Measurements from ENCODE around the gene ANTXRL.
"Not testable (repeated sequence)": the region's sequence is repeated elsewhere in the genome, so short reads cannot be mapped to it uniquely, and the experiment has no call there.

ANTXRL gene

GRCh38 chr10:46245381-46245900 lies 41.4 kb upstream of the ANTXRL start:
- H3K4me3 ChIP-seq (ENCODE audit: low read depth, low read length) = no peak overlapping the region
- DNase-seq (ENCODE audit: low read depth) = no peak
- TF ChIP-seq MYC (IDR thresholded peaks at IDR 0.05; ENCODE audit: low read depth, low read length) (no peak), MAX (IDR thresholded peaks at IDR 0.05; ENCODE audit: low read depth, low read length) (no peak), CTCF (IDR thresholded peaks at IDR 0.05; ENCODE audit: low read depth, low read length) (no peak), POLR2A (IDR thresholded peaks at IDR 0.05; ENCODE audit: extremely low read depth, insufficient read length) (no peak)

DNA sequence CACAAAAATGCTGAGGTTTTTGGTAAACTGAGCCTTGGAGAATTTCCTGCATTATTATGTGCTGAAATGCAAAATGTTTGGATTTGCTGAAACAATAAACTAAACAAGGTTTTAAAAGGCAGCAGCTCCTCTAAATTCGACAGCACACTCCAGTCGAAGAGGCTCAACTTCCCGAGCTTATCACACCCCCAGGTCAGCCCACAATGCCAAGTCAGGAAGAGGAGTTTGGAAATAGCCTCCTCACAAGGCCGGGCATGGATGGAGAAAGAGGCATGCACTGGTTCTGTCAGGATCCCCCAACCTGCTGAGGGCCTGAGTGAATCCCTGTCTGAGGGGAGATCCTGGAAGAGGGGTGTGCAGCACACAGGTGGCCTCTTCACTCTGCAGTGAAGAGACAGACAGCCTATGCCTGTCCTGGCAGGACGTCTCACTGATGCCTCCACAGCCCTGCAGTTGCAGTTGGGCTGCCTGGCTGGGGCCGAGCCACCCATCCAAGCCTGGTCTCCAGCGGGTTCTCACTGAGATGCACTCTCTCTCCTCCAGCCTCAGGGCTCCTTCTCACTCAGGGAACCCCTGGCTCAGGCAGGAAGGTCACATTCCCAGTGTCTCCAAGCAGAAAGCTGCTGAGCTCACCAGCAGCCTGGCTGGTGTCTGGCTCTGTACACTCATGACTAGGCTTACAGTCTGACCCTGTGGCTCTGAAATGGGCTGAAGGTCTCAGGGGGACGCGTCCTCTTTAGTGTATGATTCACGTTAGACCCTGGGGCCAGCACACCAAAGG lies 40.2 kb upstream of the ANTXRL start:
- not testable (repeated sequence) for DNase-seq (ENCODE audit: low read depth); H3K4me3 ChIP-seq (ENCODE audit: low read depth, low read length)

GRCh38 chr10:46247181-46247475 lies 39.7 kb upstream of the ANTXRL start:
- H3K4me3 ChIP-seq (ENCODE audit: low read depth, low read length) = no peak overlapping the region
- DNase-seq (ENCODE audit: low read depth) = no peak
- TF ChIP-seq MAX (IDR thresholded peaks at IDR 0.05; ENCODE audit: low read depth, low read length) (no peak), POLR2A (IDR thresholded peaks at IDR 0.05; ENCODE audit: extremely low read depth, insufficient read length) (no peak), MYC (IDR thresholded peaks at IDR 0.05; ENCODE audit: low read depth, low read length) (no peak), CTCF (IDR thresholded peaks at IDR 0.05; ENCODE audit: low read depth, low read length) (no peak)

DNA sequence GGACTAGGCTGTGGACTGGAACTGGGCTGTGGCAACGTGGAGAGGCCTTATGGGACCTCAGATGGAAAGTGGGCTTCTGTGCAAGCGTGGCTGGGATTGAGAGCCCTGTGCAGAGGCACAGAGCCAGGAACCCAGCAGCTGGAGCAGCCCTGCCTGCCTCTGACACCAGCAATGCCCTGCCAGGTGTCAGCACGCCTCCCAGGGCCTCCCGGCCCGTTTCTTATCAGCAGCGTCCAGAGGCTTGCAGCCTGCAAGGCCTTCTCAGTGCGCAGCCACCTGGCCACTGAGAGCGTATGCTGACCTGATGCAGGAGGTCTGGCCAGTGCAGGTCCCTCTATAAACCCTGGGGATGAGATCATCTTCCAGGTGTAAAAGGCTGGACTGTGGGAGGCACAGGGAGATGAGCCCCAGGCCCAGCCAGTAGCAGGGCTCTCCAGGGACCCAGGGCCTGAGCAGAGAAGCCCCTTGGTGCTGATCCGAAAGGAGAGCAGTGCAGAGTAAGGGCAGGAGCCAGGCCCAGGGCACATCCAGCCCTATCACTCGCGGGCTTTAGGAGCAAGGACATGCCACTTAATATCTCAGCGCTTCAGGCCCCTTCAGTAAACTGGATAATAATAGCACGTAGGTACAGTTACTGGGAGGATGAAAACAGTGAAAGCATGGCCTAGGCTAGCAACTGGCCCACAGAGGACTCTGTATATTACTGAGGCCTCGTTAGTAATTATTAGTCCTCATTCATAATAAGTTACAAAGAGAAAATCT lies 38.8 kb upstream of the ANTXRL start:
- no peak for DNase-seq (ENCODE audit: low read depth)
- no peak for TF ChIP-seq POLR2A (IDR thresholded peaks at IDR 0.05; ENCODE audit: extremely low read depth, insufficient read length)
- no peak for TF ChIP-seq CTCF (IDR thresholded peaks at IDR 0.05; ENCODE audit: low read depth, low read length)
- TF ChIP-seq MYC (IDR thresholded peaks at IDR 0.05; ENCODE audit: low read depth, low read length) = no peak
- no peak for TF ChIP-seq MAX (IDR thresholded peaks at IDR 0.05; ENCODE audit: low read depth, low read length)
- no peak overlapping the region for H3K4me3 ChIP-seq (ENCODE audit: low read depth, low read length)

GRCh38 chr10:46248651-46249146 lies 38.1 kb upstream of the ANTXRL start:
- TF ChIP-seq MYC (IDR thresholded peaks at IDR 0.05; ENCODE audit: low read depth, low read length) (no peak), POLR2A (IDR thresholded peaks at IDR 0.05; ENCODE audit: extremely low read depth, insufficient read length) (no peak), MAX (IDR thresholded peaks at IDR 0.05; ENCODE audit: low read depth, low read length) (no peak)
- no peak for DNase-seq (ENCODE audit: low read depth)
- H3K4me3 ChIP-seq (ENCODE audit: low read depth, low read length) = no peak overlapping the region

GRCh38 chr10:46249617-46250344 lies 37.0 kb upstream of the ANTXRL start:
- not testable (repeated sequence) for H3K4me3 ChIP-seq (ENCODE audit: low read depth, low read length); DNase-seq (ENCODE audit: low read depth)

GRCh38 chr10:46250481-46250880 lies 36.3 kb upstream of the ANTXRL start:
- no peak overlapping the region for H3K4me3 ChIP-seq (ENCODE audit: low read depth, low read length)
- no peak for DNase-seq (ENCODE audit: low read depth)
- TF ChIP-seq MYC (IDR thresholded peaks at IDR 0.05; ENCODE audit: low read depth, low read length) (no peak), CTCF (IDR thresholded peaks at IDR 0.05; ENCODE audit: low read depth, low read length) (no peak), POLR2A (IDR thresholded peaks at IDR 0.05; ENCODE audit: extremely low read depth, insufficient read length) (no peak), MAX (IDR thresholded peaks at IDR 0.05; ENCODE audit: low read depth, low read length) (no peak)

Data from NB4 (cell line).